ENCODE data around the gene PRODH.
"Not testable (repeated sequence)": the region's sequence is repeated elsewhere in the genome, so short reads cannot be mapped to it uniquely, and the experiment has no call there.

Gene PRODH

GRCh38 chr22:18953128-18953527 is 17.0 kb upstream of the PRODH start:
- not testable (repeated sequence) for DNase-seq (ENCODE audit: low spot score)

GRCh38 chr22:18952022-18952421 is 15.9 kb upstream of the PRODH start:
- DNase-seq (ENCODE audit: low spot score): no peak

DNA sequence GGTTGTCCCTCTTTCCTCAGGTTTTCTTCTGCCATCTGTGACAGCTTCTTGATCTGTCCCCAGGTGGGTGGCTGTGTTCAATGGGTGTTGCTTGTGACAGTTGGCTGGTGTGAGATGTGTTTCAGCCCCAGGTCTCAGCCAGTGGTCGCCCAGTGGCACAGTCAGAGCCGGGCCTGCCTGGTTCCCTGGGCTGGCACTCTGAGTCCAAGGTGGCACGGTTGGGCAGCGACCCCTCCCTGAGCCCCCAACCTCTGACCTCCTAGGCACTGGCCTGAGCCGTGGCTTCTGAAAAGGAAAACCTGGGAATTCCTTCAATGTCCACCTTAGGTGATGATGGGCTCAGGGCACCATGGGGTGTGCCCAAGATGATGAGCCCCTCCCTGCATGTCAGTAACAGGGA is 14.0 kb upstream of the PRODH start:
- no peak for DNase-seq (ENCODE audit: low spot score)

DNA sequence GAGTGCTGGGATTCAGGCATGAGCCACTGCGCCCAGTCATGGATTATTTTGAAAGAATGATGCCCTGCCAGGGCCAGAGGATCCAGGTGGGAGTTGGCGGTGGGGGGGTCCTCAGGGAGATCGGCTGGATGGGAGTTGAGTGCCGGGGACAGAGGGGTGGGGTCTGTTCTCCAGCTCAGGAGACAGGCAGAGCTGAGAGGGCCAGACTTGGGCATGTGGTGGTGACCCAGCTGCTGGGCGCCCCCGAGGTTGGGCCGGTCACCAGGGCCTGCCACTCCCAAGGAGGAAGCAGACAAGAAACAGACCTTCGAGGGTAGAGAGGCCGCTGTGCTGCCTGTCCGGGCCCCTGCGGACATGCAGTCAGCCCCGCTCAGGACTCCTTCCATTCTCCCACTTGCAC is 11.8 kb upstream of the PRODH start:
- no peak for DNase-seq (ENCODE audit: low spot score)

GRCh38 chr22:18947105-18947504 is 11.0 kb upstream of the PRODH start:
- not testable (repeated sequence) for DNase-seq (ENCODE audit: low spot score)

DNA sequence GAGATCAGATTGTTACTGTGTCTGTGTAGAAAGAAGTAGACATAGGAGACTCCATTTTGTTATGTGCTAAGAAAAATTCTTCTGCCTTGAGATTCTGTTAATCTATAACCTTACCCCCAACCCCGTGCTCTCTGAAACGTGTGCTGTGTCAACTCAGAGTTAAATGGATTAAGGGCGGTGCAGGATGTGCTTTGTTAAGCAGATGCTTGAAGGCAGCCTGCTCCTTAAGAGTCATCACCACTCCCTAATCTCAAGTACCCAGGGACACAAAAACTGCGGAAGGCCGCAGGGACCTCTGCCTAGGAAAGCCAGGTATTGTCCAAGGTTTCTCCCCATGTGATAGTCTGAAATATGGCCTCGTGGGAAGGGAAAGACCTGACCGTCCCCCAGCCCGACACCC is 2.6 kb upstream of the PRODH start:
- not testable (repeated sequence) for DNase-seq (ENCODE audit: low spot score)

DNA sequence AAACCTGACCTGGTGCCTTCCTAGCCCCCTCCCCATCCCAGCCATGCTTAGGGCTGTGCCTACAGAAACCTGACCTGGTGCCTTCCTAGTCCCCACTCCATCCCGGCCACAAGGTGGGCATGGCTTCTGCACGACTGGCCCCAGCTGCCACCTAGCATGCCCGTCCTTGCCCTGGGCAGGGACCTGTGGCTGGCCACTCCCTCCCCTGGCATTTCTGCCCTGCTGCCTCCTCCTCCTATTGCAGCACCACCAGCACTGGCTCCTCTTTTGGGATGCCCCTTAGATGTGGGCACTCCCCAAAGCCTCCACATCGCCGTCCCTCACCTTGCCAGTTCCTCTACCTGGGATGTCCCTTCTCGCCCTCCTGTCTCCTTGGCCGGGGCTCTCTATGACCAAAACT is 1.4 kb downstream of the PRODH start:
- not testable (repeated sequence) for DNase-seq (ENCODE audit: low spot score)

DNA sequence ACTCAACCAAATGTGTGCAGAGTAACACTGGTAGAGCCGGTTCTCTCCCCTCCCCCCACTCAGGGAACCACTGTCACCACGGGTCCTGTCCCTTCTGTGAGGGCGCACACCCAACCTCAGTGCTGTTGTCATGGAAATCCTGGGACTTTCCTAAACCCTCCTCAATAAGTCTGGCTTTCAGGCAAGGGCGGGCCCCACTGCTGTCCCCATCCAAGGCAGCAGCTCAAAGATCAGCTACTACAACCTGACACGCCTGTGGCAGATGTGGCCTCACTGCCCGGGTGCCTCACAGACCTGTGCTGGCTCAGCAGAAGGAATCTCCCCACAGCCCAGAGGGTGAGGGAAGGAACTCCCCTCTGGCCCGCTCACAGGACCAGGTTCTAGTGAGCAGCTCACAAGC is 2.2 kb downstream of the PRODH start:
- DNase-seq (ENCODE audit: low spot score): no peak

- no peak for DNase-seq (ENCODE audit: low spot score)
Observed at GRCh38 chr22:18931905-18932652, 4.0 kb downstream of the PRODH start.

DNA sequence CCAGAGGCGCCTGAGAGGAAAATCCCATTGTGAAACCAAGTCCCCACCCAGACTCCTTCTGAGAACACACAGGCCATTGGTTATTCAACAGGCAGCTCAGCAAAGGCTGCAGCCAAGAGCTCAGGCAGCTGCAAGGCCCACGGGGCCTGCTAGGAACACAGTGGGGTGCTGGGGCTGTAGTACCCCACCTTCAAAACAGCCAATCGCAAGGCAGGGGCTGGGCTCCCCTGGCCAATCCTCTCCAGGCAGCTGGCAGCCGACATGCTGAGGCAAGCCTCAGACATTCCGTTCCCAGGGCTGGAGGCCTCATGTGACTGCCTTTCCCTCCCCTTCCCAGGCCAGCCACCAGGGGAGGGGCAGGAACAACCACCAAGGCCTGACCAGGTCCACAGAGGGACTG is 6.6 kb downstream of the PRODH start:
- no peak for DNase-seq (ENCODE audit: low spot score)

GRCh38 chr22:18927573-18927972 is 8.5 kb downstream of the PRODH start:
- DNase-seq (ENCODE audit: low spot score): no peak

- DNase-seq (ENCODE audit: low spot score): no peak
Observed at GRCh38 chr22:18927020-18927419, 9.1 kb downstream of the PRODH start.

DNA sequence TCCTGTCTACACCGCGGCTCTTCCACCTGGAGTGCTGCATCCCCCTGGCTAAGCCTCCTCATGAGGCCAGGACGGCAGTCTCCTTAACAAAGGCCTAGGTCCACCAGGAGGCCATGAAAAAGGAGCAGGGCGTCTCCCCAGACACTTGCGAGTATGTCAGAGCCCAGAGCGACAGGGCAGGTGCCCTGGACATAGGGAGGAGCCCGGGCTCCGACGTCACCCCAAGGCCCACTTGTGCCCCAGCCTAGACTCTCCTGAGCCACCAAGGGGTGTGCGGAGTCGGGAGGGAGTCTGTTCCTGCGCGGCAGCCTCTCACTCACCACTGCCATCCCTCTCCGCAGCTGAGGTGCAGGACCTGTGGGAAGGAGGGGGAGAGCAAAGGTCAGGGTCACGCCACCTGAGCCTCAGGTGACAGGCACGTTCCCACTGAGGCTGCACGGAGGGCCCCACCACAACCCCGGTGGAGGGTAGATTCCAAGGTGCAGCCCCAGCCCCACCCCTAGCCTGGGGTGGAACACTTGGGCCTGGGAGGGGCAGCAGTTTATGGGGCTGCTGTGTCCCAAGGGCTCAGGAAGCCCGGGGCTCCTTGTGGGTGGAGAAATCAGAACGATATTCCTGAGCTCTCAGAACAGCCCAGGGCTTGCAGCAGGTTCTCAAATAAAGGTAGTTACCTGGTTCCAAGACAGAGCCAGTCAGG is 10.6 kb downstream of the PRODH start:
- DNase-seq (ENCODE audit: low spot score): no peak

DNA sequence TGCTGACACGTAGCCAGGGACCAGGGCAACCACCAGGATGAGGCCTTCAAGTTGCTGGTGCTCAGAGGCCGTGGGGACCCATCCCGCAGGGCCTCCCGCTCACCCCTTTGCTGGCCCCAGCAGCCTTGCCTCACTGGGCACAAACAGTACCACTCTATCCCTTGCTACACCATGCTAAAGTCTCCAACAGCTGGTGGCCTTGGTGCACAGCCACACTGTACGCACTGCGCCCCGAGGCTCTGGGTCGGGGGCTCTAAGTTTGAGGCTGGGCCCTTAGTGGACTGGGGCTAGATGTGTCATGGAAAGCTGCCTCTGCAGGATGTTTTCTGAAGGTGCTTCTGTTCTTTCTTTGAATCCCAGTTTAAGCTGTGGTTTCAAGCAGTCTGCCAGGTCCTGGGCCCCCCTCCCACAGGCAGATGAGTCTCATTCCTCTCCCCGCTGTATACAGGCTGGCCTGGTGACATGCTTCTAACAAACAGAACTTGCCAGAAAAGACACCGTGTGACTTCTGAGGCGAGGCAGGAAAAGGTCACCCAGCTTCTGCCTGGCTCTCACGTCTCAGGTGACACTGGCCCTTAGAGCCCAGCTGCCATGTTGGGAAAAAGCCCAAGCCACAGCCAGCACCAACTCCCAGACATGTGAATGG is 15.7 kb downstream of the PRODH start:
- DNase-seq (ENCODE audit: low spot score): not testable (repeated sequence)

DNA sequence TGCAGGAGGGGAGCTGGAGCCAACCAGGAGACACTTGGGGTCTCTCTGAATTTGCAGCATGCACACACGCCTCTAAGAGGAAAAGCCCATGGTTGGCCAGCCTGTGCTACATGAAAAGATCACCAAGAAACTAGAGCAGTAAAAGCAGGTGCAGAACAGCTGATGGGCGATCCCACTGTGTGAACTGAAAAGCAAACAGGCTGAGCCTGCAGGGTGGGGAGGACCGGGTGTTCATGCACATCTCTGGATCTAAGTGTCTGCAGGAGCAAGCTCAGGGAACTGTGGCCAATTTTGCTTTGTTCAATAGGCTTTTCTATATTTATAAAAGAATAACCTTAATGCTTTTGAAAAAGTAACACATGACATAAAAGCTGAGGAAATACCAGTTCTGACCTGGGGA is 18.3 kb downstream of the PRODH start:
- DNase-seq (ENCODE audit: low spot score): not testable (repeated sequence)

DNA sequence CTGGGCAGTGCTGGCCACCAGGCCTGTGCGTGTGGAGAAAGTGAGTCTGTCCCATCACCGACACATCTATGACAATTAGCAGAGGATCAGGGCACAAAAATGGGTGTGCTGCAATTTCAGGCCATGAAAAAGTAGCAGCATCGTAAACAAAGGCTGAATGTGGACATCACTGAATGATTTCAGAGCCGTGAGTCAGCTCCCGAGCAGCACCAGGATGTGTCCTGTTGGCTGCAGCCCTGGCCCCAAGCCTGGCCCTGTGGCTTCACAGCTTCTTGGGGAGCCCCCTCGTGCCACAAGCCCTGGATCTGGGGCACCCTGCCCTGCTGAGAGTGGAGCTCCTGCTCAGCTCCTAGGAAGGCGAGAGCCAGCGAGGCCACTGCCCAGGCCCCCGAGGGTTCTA is 20.5 kb downstream of the PRODH start:
- DNase-seq (ENCODE audit: low spot score): not testable (repeated sequence)

DNA sequence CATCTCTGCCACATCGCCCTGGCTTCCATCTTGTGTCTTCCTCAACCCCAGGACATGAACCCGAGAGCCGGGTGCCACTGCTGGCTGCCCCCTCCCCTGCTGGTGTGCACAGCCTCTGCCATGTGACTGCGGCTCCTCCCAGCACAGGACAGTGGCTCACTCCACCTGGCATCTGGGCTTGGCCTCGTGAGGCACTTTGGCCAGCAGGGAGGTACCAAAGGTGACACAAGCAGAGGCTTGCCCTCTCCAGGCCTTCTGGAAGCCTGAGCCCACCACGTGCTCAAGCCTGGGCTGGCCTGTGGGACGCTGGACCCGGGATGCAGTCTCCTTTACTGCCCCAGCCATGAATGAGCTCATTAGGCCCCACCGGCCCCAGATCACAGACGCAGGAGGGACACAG is 21.5 kb downstream of the PRODH start:
- DNase-seq (ENCODE audit: low spot score): not testable (repeated sequence)

- DNase-seq (ENCODE audit: low spot score): not testable (repeated sequence)
Observed at GRCh38 chr22:18912264-18912946, 23.7 kb downstream of the PRODH start.

DNA sequence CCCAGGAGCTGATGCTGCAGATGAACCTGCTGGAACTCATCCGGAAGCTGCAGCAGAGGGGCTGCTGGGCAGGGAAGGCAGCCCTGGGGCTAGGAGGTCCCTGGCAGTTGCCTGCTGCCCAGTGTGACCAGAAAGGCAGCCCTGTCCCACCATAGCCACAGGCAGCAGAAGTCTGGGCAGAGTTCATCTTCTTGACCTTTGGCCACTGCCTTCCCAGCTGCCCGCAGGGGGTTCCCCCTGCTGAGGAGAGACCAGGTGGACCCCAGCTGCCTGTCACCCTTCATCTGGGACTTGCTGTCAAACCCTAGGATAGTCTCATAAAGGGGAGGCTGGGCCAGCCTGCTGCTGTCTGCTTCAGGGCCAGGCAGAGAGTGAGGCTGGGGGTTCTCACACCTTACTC is 24.6 kb downstream of the PRODH start:
- not testable (repeated sequence) for DNase-seq (ENCODE audit: low spot score)

DNA sequence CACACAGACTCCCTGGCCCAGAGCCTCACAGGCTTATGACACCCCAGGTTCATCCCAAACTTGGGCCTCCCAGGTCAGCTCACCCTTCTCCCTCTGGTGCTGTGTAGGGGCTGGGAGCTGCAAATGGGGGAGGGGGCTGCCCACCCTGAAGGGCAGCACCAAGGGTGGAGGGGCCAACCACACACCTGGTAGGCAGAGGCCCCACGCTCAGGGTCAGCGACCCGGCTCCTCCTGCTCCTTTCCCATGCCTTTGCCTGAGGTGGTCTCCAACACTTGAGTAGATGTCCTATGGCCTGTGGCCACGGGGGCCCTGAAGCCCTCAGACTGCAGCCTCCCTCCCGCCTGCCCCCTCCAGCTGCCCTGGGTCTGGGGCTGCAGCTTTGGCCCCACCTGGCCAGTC is 26.5 kb downstream of the PRODH start:
- no peak for DNase-seq (ENCODE audit: low spot score)

GRCh38 chr22:18906896-18907295 is 29.2 kb downstream of the PRODH start:
- no peak for DNase-seq (ENCODE audit: low spot score)

GRCh38 chr22:18906410-18906745 is 29.7 kb downstream of the PRODH start:
- DNase-seq (ENCODE audit: low spot score): not testable (repeated sequence)

Data from iPS-NIHi11 (cell line).